Ishikawa (cell line): ENCODE measurements around the gene MAP3K20.

Experiments
- CEBPB ChIP-seq: IDR thresholded peaks from 2 replicates; pipeline ENCODE4 v1.6.1; 2012
- EP300 ChIP-seq: IDR thresholded peaks from 2 replicates; pipeline ENCODE4 v1.6.1; 2012; ENCODE audit warnings: borderline replicate concordance
- FOXM1 ChIP-seq: IDR thresholded peaks from 2 replicates; pipeline ENCODE4 v1.6.1; 2012; ENCODE audit warnings: low read depth, borderline replicate concordance
- NFIC ChIP-seq: IDR thresholded peaks from 2 replicates; pipeline ENCODE4 v1.6.1; 2012
- RAD21 ChIP-seq: IDR thresholded peaks from 2 replicates; pipeline ENCODE4 v1.6.1; 2012; ENCODE audit warnings: low read depth
- REST ChIP-seq: IDR thresholded peaks from 2 replicates; pipeline ENCODE4 v1.6.1; 2012; ENCODE audit warnings: low read depth, mild to moderate bottlenecking
- TAF1 ChIP-seq: IDR thresholded peaks from 2 replicates; pipeline ENCODE4 v1.6.1; 2012; ENCODE audit warnings: low read depth, mild to moderate bottlenecking
- TEAD4 ChIP-seq: IDR thresholded peaks from 2 replicates; pipeline ENCODE4 v1.6.1; 2012
- YY1 ChIP-seq: IDR thresholded peaks from 2 replicates; pipeline ENCODE4 v1.6.1; 2012; ENCODE audit warnings: low read depth

- TF ChIP-seq YY1 = no peak
- no peak for TF ChIP-seq REST
- no peak for TF ChIP-seq EP300
- no peak for TF ChIP-seq TEAD4
- no peak for TF ChIP-seq RAD21
- TF ChIP-seq TAF1 = no peak
- TF ChIP-seq CEBPB = no peak
- no peak for TF ChIP-seq NFIC
- no peak for TF ChIP-seq FOXM1
Measured at GRCh38 chr2:173175222-173175621, 99.6 kb downstream of the MAP3K20 start.
